ENCODE measurements around the gene AQP12A.
"Not testable (repeated sequence)": the region's sequence is repeated elsewhere in the genome, so short reads cannot be mapped to it uniquely, and the experiment has no call there.

Gene AQP12A

DNA sequence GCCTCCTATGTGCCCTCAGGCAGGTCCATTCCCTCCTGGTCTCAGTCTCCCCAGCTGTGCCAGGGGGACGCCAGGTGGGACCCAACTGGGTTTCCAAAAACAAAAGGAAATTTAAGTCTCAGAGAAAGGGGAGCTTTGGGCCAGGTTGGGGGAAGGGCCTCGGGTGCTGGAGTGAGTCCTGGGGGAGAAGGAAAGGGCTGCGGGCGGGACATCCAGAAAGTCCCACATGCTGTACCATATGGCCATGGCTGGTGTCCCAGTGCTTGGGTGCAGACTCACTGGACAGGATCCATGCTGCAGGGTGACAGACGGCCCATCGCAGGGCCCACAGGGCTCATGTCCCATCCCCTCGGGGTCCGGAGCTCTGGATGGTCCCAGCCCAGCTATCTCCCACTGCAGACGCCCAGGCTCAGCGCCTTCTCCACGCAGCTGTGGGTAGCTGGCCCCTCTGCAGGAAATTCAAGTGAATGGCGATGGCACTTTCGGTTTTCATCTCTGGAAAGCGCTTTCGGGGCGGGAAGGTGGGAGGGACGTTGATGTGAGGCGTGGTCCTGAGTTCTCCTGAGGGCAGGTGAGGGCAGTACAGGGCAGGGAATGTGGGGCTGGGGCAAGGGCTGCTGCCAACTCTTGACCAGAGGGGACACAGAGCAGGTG, 1.1 kb upstream of the AQP12A start:
- DNase-seq: peak; percentile 28

DNA sequence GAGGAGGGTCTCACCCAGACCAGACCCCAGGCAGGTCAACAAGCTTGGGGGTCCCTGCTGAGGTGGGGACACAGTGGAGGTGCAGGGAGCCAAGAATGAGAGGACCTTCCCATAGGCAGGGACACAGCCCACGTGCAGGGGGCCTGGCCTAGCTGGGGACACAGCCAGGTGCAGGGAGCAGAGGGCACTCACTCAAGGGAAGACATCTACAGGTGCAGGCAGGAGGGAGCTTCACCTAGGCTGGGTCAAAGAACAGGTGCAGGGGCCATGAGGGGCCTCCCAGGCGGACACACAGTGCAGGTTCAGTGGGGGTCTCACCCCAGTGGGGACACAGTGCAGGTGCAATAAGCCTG, 615 bp upstream of the AQP12A start:
- peak; percentile 10 for DNase-seq

GRCh38 chr2:240692583-240693561, 1.2 kb downstream of the AQP12A start:
- DNase-seq: peak; percentile 35

DNA sequence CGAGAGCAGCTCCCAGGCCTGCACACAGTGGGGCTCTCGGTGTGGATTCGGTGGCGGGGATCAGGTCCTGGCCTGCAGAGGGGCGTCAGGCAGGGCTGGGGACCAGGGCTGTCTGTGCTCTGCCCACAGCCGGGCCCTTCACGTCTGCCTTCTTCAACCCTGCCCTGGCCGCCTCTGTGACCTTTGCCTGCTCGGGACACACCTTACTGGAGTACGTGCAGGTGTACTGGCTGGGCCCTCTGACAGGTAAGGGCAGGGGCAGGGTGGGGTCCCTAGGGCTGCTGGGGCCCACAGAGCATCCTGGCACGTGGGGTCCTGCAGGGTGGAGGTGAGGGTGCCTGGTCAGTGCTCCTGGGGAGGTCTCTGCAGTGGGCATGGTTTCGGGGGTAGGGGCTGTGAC, 2.6 kb downstream of the AQP12A start:
- not testable (repeated sequence) for DNase-seq

- not testable (repeated sequence) for DNase-seq
These were observed 3.9 kb downstream of the AQP12A start for GRCh38 chr2:240695593-240695992.

- not testable (repeated sequence) for DNase-seq
These were observed 4.8 kb downstream of the AQP12A start for GRCh38 chr2:240696469-240696868.

- not testable (repeated sequence) for DNase-seq
These were observed 7.3 kb downstream of the AQP12A start for GRCh38 chr2:240698852-240699561.

GRCh38 chr2:240699835-240700234, 8.2 kb downstream of the AQP12A start:
- not testable (repeated sequence) for DNase-seq

GRCh38 chr2:240700616-240701015, 8.9 kb downstream of the AQP12A start:
- DNase-seq: not testable (repeated sequence)

GRCh38 chr2:240701091-240701735, 9.5 kb downstream of the AQP12A start:
- DNase-seq: no peak

- DNase-seq: no peak
These were observed 10.3 kb downstream of the AQP12A start for GRCh38 chr2:240701736-240702639.

- DNase-seq: no peak
These were observed 11.0 kb downstream of the AQP12A start for GRCh38 chr2:240702640-240703011.

DNA sequence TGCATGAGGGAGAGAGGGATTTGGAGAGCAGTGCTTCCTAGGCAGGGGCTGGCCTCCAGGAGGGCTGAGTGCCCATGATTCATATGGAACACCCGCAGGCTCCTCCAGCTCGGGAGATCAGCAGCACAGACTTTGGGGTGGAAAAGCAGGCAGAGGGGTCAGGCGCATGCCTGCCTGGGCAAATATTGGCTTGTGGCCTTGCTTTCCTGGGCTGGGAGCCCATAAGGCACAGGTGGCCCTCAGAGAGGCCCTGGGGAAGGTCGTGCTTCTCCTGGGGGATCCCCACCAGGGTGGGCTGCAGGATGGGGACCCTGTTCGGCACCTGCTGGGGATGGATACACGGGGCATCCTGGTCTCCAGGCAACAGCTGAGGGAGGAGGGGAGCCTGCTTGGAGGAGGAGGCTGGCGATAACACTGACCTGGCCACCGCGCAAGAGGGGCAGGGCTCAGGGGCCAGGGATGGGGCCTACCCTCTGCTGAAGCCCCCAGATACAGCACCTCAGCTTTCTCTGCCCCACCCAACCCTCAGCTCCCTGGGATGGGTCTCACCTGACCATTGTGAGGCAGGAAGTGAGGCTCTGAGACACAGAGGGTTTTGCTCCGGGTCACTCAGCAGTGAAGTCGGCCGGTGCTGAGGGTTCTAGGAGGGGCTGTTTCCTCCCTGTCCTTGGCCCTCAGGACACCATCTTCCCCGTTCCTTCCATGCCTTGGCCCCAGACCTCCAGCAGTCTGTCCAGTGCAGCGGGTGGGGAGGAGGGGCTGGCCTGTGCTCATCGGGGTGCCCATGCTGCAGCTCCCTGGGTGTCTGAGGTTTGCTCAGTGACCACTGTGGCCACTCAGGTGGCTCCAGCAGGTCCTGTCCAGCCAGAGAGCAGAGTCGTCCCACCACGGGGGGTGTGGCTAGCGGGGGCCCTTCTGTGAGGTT, 12.0 kb downstream of the AQP12A start:
- no peak for DNase-seq

DNA sequence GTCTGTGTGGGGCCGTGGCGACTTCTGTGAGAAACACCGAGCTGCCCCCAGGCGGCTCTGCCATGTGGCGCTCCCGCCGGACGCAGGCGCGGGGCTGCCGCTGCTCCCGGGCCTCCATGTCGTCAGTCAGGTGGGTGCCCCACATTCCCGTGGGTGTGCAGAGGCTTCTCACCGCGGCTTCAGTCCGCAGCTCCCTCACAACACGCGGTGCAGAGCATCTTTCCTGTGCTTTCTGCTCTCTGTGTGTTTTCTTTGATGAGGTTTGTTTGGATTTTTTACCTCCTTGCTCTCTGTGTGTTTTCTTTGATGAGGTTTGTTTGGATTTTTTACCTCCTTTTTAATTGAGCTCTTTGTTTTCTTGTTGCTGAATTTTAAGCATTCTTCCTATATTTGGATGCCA, 13.0 kb downstream of the AQP12A start:
- DNase-seq: peak; percentile 68

DNA sequence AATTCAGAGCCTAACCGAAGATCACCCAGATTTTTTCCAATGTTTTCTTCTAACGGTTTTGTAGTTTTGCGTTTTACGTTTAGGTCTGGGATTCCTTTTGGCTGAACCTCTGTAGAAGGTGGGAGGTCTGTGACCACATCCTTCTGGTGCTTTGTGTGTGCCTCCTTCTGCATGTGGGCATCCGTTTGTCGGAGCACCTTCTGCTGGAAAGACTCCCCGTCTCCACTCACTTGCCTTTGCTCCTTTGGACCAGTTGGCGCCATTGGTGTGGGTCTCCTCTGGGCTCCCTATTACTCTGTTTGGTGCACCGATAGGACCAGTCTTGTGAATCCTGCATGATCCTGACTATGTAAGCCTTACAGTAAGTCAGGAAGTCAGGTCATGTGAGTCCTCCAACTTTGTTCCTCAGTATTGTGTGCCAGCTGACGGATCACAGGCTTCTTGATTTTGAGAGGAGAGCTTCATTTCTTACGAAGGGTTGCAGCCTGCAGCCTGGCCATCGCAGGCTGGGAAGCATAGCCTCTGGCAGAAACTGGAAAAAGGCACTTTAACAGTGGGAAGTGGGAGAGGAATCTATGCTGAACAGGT, 13.6 kb downstream of the AQP12A start:
- no peak for DNase-seq

- DNase-seq: no peak
These were observed 15.5 kb downstream of the AQP12A start for GRCh38 chr2:240707043-240707756.

- no peak for DNase-seq
These were observed 16.2 kb downstream of the AQP12A start for GRCh38 chr2:240707821-240708220.

GRCh38 chr2:240708457-240708856, 16.8 kb downstream of the AQP12A start:
- no peak for DNase-seq

DNA sequence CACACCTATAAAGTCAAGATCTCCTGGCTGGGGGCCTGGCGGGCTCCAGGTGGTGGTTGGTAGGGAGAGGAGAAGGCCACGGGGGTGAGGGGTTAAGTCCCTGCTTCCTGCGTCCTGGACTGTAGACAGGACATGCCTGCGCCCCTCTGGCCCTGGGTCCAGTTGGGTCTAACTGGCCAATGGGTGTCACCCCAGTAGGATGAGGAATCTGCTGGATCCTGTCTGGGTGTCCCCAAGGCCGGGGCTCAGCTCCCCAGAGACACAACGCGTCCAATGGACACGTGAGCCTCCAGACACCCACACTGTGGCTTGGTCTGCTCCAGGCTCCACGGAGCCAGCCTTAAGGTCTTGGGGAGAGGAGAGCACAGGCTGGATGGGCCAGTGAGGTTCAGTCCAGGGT, 19.6 kb downstream of the AQP12A start:
- DNase-seq: no peak

GRCh38 chr2:240711701-240712100, 20.0 kb downstream of the AQP12A start:
- no peak for DNase-seq
